SK-N-SH treated with all-trans-retinoic acid at 6 μM for 48 hours (cell line): Measurements from ENCODE around the gene LHFPL2.

Experiments
- ESRRG ChIP-seq: fragments of 250-450 bp; sonication (Bioruptor Pico); IDR thresholded peaks from 2 replicates; pipeline ENCODE4 v1.6.1; 2021; ENCODE audit warnings: mild to moderate bottlenecking
- GLIS3 ChIP-seq: fragments of 250-450 bp; sonication (Bioruptor Pico); IDR thresholded peaks from 2 replicates; pipeline ENCODE4 v1.5.0; 2020; ENCODE audit warnings: mild to moderate bottlenecking, moderate library complexity
- ISL1 ChIP-seq: fragments of 250-450 bp; sonication (Bioruptor Pico); IDR thresholded peaks from 2 replicates; pipeline ENCODE4 v2.1.2; 2022; ENCODE audit warnings: mild to moderate bottlenecking, moderate library complexity
- RARB ChIP-seq: fragments of 250-450 bp; sonication (Bioruptor Pico); IDR thresholded peaks from 2 replicates; pipeline ENCODE4 v1.8.0; 2021; ENCODE audit warnings: mild to moderate bottlenecking, moderate library complexity
- SNAI2 ChIP-seq: fragments of 250-450 bp; sonication (Bioruptor Pico); IDR thresholded peaks from 2 replicates; pipeline ENCODE4 v1.5.0; 2020; ENCODE audit warnings: mild to moderate bottlenecking, moderate library complexity
- TOX ChIP-seq: fragments of 250-450 bp; sonication (Bioruptor Pico); IDR thresholded peaks from 2 replicates; pipeline ENCODE4 v1.8.0; 2021; ENCODE audit warnings: mild to moderate bottlenecking, moderate library complexity, borderline replicate concordance
- ZNF565 ChIP-seq: fragments of 450-650 bp; formaldehyde crosslinking; conservative IDR thresholded peaks from 2 replicates; pipeline ENCODE4 v1.5.0; 2020; ENCODE audit warnings: low read depth, mild to moderate bottlenecking, moderate library complexity
- ZNF70 ChIP-seq: fragments of 450-650 bp; formaldehyde crosslinking; IDR thresholded peaks from 2 replicates; pipeline ENCODE4 v1.5.0; 2020; ENCODE audit warnings: mild to moderate bottlenecking, moderate library complexity
- TF ChIP-seq, protein P1 (sequence below): fragments of 250-450 bp; sonication (Bioruptor Pico); IDR thresholded peaks from 2 replicates; pipeline ENCODE4 v1.5.1; 2021; ENCODE audit warnings: mild to moderate bottlenecking, moderate library complexity
- TF ChIP-seq, protein P2 (sequence below): fragments of 250-450 bp; sonication (Bioruptor Pico); IDR thresholded peaks from 2 replicates; pipeline ENCODE4 v1.8.0; 2021; ENCODE audit warnings: low read depth, mild to moderate bottlenecking, moderate library complexity, borderline replicate concordance
- TF ChIP-seq, protein P3 (sequence below): fragments of 250-450 bp; sonication (Bioruptor Pico); IDR thresholded peaks from 2 replicates; pipeline ENCODE4 v1.8.0; 2020; ENCODE audit warnings: mild to moderate bottlenecking, moderate library complexity, borderline replicate concordance

DNA sequence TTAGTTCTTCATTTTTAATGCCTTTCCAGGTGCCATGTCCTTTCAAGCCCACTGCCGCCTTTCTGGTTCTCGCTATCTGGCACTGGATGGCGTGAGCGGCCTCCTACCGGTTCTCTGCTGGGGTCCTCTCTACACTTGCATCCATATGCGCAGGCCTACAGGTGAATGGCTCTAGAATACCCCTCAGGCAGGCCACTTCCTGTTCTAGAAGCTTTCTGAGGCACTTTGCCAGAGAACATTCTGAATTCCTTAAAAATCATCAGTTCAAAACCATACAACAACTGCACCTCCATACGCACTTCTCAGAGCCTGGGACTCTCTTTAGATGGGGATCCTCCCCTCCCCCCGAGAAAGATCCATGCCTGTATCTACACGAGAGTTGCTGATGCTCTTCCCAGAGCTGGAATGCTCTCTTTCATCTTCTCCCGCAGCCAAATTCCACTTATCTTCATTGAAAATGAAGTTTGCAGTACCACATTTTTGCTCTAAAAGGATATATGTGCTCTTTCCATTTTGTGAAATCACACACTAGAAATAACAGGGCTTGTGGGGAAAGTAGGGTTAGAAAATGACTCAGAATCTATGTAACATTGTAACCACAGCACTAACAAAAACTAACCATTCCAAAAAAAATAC lies 1.4 kb upstream of the LHFPL2 start:
- TF ChIP-seq RARB (CRISPR knock-in tag): no peak
- TF ChIP-seq, protein P1, sequence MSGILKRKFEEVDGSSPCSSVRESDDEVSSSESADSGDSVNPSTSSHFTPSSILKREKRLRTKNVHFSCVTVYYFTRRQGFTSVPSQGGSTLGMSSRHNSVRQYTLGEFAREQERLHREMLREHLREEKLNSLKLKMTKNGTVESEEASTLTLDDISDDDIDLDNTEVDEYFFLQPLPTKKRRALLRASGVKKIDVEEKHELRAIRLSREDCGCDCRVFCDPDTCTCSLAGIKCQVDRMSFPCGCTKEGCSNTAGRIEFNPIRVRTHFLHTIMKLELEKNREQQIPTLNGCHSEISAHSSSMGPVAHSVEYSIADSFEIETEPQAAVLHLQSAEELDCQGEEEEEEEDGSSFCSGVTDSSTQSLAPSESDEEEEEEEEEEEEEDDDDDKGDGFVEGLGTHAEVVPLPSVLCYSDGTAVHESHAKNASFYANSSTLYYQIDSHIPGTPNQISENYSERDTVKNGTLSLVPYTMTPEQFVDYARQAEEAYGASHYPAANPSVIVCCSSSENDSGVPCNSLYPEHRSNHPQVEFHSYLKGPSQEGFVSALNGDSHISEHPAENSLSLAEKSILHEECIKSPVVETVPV: no peak
- no peak for TF ChIP-seq GLIS3 (CRISPR knock-in tag)
- TF ChIP-seq, protein P2, sequence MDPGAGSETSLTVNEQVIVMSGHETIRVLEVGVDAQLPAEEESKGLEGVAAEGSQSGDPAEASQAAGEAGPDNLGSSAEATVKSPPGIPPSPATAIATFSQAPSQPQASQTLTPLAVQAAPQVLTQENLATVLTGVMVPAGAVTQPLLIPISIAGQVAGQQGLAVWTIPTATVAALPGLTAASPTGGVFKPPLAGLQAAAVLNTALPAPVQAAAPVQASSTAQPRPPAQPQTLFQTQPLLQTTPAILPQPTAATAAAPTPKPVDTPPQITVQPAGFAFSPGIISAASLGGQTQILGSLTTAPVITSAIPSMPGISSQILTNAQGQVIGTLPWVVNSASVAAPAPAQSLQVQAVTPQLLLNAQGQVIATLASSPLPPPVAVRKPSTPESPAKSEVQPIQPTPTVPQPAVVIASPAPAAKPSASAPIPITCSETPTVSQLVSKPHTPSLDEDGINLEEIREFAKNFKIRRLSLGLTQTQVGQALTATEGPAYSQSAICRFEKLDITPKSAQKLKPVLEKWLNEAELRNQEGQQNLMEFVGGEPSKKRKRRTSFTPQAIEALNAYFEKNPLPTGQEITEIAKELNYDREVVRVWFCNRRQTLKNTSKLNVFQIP: no peak
- TF ChIP-seq ZNF70 (CRISPR knock-in tag): no peak
- no peak for TF ChIP-seq ESRRG (CRISPR knock-in tag)
- no peak for TF ChIP-seq SNAI2 (CRISPR knock-in tag)
- TF ChIP-seq TOX (CRISPR knock-in tag): no peak
- no peak for TF ChIP-seq ISL1 (CRISPR knock-in tag)
- TF ChIP-seq ZNF565 (CRISPR knock-in tag): no peak
- TF ChIP-seq, protein P3, sequence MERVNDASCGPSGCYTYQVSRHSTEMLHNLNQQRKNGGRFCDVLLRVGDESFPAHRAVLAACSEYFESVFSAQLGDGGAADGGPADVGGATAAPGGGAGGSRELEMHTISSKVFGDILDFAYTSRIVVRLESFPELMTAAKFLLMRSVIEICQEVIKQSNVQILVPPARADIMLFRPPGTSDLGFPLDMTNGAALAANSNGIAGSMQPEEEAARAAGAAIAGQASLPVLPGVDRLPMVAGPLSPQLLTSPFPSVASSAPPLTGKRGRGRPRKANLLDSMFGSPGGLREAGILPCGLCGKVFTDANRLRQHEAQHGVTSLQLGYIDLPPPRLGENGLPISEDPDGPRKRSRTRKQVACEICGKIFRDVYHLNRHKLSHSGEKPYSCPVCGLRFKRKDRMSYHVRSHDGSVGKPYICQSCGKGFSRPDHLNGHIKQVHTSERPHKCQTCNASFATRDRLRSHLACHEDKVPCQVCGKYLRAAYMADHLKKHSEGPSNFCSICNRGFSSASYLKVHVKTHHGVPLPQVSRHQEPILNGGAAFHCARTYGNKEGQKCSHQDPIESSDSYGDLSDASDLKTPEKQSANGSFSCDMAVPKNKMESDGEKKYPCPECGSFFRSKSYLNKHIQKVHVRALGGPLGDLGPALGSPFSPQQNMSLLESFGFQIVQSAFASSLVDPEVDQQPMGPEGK (CRISPR knock-in tag): no peak
